HG03066 (cell line): ENCODE data around the gene SARS1.

ENCODE experiments used
- ATAC-seq: cut with Tn5 transposase; IDR thresholded peaks from one replicate; pipeline ENCODE4 v1.9.1; 2021; ENCODE audit warnings: low read depth; ENCODE audit not compliant: unreplicated experiment

SARS1 gene

GRCh38 chr1:109248797-109249629 lies 35.3 kb downstream of the SARS1 start, which contains the start of gene CELSR2:
Gene CELSR2 (plus strand): TSS chr1:109249539. CDS start chr1:109250080, 541 bp downstream.
- ATAC-seq: peak; percentile 83

GRCh38 chr1:109249654-109250401 lies 36.1 kb downstream of the SARS1 start:
- ATAC-seq: peak; percentile 26

GRCh38 chr1:109250454-109251276 lies 36.9 kb downstream of the SARS1 start:
- ATAC-seq: no peak

- ATAC-seq: no peak
These were observed 37.8 kb downstream of the SARS1 start for GRCh38 chr1:109251277-109252166.

- ATAC-seq: no peak
These were observed 38.6 kb downstream of the SARS1 start for GRCh38 chr1:109252167-109252892.

GRCh38 chr1:109252893-109253802 lies 39.4 kb downstream of the SARS1 start:
- no peak for ATAC-seq

GRCh38 chr1:109253803-109254620 lies 40.3 kb downstream of the SARS1 start:
- no peak for ATAC-seq

GRCh38 chr1:109254621-109255096 lies 40.9 kb downstream of the SARS1 start:
- no peak for ATAC-seq

- ATAC-seq: no peak
These were observed 41.5 kb downstream of the SARS1 start for GRCh38 chr1:109255097-109255651.

- ATAC-seq: no peak
These were observed 42.0 kb downstream of the SARS1 start for GRCh38 chr1:109255678-109256077.

GRCh38 chr1:109256085-109256484 lies 42.4 kb downstream of the SARS1 start:
- no peak for ATAC-seq

GRCh38 chr1:109256971-109257681 lies 43.4 kb downstream of the SARS1 start:
- ATAC-seq: no peak

GRCh38 chr1:109257682-109258421 lies 44.1 kb downstream of the SARS1 start:
- ATAC-seq: no peak

GRCh38 chr1:109258481-109259466 lies 45.1 kb downstream of the SARS1 start:
- no peak for ATAC-seq
